Right lung (tissue), 5 donors: ENCODE data around the gene PCBD2. TPM values are rescaled to one million over a fixed set of nuclear protein-coding genes. Genes with fewer than 3 reads are reported as not detected.
"Not testable (repeated sequence)": the region's sequence is repeated elsewhere in the genome, so short reads cannot be mapped to it uniquely, and the experiment has no call there.

Source experiments
- DNase-seq, 2 donors: peaks; one replicate each; pipeline ENCODE4 v3.0.0-alpha.2; 2013
- polyA plus RNA-seq, 5 donors: library from polyadenylated mRNA; unstranded; fragments of 120-200 nt; gene quantifications; one replicate each; pipeline versions ENCODE4 v1.2.1 to v1.2.3, GENCODE V29; 2013; ENCODE audit warnings: inconsistent platforms in 1 of 5, low replicate concordance in 1 of 5; ENCODE audit not compliant: insufficient read length in 5 of 5, insufficient read depth in 1 of 5

The PCBD2 gene
- polyA plus RNA-seq, 5 donors = 10.8 to 16.1 (median 14.1) TPM

DNA sequence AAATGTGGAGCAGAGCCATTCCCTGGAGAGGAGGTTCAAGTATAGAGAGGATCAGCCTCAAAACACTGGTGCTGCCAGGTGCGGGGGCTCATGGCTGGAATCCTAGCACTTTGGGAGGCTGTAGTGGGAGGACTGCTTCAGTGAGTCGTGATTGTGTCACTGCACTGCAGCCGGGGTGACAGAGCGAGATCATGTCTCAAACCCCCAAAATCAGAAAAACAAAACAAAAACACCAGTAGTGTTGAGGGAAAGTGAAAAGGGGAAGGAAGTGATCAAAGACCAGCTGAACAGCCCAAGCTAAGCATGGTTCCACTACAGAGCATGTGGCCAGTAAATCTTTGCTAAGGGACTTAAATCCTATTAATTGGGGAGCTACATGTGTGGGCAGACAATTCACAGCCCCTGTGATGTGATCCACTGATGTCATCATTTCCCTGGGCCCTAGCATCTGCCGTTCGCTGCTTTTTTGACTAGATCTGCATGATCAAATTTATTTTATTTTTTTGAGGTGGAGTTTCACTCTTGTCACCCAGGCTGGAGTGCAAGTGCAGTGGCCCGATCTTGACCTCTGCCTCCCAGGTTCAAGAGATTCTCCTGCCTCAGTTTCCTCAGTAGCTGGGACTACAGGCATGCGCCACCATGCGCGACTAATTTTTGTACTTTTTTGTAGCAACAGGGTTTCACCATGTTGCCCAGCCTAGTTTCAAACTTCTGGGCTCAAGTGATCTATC, 2.7 kb upstream of the PCBD2 start:
- DNase-seq = no peak

DNA sequence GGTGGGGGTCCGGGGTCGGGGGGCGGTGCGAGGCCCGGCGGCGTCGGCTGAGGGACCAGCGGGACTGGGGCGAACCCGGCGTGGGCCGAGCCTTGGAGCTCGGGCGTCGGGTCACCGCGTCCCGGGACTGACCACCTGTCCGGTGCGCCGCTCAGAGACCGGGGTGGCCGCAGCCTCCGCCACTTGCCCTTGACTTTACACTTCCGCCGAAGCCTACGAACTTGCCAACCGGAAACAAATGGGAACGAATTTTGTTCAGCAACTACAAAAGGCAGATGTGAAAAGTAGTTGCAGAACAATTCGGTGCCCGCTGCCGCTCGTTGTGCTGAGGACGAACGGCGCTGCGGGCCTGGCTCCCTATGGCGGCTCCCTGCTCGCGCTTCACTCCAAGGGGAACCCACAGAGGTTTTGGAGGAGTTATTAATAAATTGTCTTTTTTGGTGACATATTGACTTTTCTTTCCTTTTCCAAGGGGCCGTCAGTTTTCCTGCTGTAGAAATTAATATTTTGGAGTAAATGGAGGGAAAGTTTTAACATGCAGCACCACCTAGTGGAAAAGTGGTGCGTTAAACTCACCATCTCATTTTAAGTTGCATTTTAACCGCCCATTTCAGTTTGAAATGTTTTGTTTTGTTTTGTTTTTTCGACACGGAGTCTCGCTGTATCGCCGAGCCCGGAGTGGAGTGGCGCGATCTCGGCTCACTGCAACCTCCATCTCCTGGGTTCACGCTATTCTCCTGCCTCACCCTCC, 490 bp downstream of the PCBD2 start:
- DNase-seq = peak; percentile 67 to 77

DNA sequence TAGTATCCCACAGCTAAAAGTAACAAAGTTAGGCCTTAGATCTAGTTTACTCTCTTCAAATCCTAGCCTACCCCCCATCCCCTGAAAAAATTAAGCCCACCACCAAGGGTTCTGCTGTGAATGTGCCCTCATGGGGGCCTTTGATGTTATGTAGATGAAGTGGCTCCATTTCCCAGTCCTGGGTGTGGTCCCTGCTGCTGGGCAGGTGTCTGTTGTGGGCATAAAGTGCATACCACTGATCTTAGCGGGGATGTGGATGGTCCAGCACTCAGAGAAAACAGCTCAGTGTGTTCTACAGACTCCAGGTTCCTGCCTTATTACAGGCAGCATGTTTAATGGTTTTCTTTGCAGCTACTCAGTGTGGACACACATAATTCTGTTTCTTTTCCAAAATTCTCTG, 1.9 kb downstream of the PCBD2 start:
- no peak for DNase-seq

DNA sequence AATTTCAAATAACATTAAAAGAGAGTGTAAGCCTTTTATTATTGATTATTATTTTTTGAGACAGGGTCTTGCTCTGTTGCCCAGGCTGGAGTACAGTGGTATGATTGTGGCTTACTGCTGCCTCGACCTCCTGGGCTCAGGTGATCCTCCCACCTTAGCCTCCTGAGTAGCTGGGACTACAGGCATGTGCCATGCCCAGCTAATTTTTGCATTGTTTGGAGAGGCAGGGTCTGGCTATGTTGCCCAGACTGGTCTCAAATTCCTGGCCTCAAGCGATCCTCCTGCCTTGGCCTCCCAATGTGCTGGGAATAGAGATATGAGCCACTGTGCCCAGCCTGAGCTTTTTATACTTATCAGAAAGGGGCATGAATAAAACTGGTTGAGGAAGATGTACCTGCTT, 5.8 kb downstream of the PCBD2 start:
- not testable (repeated sequence) for DNase-seq

DNA sequence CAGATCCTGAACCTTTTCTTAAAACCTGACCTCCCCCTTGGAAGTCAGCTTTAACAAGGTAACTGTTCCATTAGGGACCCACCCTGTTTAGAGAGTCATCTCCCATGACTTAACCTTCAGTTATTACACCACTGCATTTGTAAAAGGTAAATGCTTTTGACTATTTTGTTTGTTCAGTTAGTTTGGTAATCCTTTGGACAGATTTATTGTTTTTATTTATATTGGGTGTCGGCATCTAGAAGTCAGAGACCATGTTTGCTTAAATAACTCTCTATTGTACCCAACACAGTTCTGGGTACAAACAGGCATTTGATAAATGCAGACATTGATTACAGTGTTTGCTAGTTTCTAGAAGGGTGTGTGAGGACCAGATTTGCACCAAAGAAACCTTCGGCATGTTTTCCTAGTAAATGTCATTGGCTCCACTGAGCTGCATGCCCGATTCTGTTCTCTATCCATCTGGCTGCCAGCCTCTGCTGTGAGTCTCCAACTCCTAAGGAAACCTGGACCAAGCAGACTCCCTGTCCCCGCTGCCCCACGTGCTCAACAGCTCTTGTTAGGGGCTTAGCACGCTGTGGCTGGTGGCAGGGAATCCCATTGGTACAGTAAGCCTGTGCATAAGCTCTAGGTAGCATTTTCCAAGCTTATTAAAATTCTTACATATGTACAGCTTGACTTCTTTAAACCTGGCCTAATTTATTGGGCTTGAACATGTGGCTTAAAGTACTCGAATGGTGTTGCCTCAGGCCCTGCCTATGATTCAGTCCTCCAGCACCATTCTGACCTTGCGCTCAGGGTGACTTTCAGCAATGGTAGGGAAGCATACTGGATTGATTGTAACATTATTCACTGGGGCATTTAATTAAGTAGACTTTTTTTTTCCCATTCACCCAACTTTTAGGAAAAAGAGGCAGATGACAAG, 6.6 kb downstream of the PCBD2 start:
- no peak for DNase-seq

DNA sequence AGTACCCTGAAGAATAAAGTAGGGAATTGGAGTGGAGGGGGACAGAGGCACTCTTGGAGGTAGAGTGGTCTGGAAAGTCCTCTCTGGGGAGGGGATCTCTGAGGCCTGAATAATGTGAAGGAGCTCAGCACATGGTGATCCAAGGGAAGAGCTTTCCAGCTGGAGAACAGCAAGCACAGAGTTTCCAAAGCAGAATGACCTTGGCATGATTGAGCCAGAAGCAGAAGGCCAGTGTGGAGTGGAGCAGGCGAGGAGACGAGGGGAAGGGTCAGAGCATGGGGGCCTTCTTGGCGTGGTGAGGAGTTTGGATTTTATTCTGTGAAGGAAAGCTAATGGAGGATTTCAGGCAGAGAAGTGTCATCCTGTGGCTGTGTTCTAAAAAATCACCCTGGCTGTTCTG, 8.3 kb downstream of the PCBD2 start:
- DNase-seq = no peak

DNA sequence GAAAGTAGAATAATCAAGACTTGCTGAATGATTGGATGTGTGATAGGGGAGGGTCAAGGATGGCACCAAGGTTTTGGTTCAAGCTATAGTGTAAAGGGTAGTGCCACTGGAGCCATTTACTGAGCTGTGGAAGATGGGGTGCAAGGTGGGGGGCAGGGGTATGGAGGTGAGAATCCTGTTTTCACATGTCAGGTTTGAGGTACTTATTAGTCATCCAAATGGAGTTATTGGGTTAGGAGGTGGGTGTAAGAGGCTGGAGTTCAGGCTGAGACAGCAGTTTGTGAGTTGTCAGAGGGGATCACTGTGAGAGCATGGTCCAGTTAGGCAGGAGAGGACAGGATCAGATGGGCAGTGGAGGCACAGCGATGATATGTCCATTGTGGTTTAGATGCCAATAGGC, 8.9 kb downstream of the PCBD2 start:
- DNase-seq = no peak

DNA sequence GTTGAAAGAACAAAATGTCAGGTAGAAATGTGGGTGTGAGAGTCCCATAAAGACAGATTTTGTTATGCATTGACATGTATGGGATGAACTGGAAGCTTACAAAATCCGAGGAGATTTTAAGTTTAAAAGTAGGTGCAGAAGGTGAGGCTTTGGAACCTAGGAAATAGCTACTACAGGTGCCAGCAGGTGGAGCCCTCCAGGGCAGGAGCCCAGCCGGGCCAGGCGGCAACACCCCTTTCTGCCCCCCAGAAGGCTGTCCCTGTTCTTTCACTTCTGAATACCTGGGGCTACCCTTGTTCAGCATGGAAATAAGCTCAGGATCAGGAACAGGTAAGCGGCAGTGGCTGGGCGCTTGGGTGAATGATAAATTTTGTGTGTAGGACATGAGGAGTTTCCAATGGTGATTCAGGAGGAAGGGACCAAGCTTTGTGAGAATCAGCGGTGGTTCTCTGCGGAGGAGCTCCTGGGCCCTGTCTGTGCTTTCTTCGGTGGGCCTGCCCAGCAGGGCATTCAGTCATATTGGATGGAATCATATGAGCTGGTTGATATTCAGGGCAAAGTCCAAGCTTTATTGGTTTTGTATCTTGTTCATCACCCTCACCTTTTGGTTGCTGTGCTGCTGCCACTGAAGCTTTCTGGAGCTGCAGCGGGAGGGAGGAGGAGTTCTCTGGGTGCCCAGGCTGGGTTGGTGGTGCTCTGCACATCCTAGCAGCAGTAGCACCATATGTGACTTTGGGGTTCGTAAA, 12.3 kb downstream of the PCBD2 start:
- no peak for DNase-seq

DNA sequence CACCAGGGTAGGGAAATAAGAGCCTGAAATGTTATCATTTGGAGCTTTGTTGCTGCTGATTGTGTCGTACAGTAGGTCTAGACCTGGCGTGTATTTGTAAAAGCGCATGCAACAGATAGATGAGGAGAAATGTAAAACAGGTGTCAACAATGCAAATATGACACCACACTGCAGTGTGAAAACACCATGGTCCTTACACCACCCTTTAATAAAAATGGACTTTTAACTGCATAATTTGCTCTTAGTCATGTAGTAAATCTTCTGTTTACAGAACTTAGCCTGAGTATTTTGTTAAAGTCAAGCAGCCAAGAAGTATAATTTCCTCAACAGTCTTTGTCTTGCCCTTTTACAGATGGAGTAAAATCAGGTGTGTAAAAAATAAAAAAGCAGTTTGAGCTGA, 13.9 kb downstream of the PCBD2 start:
- no peak for DNase-seq

DNA sequence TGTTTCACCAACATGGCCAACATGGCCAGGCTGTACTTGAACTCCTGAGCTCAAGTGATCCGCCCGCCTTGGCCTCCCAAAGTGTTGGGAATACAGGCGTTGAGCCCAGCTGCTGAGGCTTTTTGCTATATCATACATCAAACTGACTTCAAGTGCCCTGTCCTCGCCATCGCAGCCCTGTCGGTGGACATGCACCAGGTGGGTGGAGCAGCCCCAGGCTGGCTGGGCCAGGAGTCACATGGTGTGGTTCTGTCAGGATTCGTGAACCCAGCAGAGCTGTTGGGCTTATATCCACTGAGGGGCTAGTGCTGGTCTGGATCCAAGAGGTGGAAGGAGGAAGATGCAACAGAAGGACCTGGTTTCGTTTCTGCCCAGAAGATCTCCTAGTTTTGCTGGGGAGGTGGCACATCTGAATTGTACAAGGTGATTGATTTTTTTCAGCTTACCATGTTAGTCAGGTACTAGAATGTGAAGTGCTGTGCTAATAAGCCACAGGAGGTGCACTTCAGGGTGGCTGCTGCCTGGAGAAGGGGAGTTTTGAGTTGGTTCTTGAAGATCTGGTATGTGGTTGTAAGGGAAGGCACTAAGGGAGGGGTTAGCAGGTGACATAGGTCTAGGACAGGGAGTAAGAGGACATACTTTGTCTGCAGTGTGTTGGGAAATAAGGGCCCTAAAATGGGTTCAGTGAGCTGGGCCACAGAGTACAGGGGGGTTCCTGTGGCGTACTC, 16.1 kb downstream of the PCBD2 start:
- peak in 1 of 2 donors; percentile 2 for DNase-seq

DNA sequence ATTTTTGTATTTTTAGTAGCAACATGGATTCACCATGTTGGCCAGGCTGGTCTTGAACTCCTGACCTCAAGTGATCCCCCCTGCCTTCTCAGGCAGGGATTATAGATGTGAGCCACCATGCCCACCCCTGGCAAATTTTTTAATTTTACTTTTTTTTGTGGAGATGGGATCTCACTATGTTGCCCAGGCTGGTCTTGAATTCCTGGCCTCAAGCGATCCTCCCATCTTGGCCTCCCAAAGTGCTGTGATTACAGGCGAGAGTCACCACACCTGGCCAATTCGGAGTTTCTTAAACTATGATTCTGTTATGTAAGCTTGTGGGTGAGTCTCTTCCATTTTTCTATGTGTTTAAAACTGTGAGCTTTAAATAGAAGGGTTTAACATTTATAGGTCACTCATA, 27.6 kb downstream of the PCBD2 start:
- no peak for DNase-seq

DNA sequence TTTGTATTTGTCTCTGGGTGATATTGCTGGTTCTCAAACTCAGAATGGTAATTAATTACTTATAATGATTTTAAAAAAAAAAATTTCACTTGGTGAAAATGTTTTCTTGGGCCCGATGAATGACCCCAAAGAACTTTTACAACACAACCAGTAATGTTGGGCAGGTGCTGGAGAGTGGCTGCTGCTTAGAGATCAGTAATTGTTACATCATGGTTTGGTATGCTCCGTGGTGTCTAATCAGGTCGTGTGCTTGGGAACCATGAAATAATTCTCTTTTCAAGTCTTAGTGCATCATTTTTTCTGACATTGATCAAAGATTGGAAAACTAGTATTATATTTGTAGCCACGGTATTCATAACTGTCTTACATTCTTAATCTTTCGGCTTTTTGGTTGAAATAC, 29.3 kb downstream of the PCBD2 start:
- DNase-seq = no peak

DNA sequence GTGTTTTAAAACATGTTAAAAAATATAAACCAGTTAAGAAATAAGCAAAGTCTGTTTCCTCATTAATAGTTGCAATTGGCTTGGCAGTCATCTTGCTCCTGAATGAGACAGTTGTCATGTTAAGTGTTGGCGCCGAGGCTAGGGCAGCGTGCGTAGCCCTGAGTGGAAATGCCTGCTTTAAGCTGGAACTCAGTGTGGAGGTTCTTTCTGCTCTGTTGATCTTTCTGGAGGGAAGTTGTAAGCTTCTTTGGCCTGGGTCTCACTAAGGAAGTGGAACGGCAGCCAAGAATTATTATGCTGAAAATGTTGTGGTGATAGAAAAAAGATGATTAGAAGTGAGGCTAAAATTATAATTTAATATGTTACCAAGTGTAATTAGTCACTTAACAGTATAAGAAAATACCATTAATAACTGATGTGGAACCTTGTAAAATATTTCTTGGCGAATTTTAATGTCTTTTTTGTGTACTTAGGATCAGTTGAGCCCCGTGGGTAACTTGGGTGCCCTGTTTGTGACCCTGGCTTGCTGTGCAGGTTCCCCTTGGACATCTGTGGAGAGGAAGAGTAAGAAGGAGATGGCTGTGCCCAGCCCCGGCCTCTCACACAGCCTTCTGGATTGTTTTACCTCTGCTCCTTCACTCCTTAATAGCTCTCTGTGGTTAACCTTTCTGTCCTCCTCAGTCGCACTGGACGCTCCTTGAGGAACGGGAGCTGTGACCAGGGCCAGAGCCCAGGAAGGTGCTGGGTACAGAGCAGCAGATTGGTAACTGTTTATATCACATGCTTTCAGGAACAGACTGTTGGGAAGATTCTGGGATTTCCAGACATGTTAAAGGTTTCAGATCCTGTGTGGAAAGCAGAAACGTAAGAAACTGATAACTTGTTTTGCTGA, 31.0 kb downstream of the PCBD2 start:
- no peak for DNase-seq

DNA sequence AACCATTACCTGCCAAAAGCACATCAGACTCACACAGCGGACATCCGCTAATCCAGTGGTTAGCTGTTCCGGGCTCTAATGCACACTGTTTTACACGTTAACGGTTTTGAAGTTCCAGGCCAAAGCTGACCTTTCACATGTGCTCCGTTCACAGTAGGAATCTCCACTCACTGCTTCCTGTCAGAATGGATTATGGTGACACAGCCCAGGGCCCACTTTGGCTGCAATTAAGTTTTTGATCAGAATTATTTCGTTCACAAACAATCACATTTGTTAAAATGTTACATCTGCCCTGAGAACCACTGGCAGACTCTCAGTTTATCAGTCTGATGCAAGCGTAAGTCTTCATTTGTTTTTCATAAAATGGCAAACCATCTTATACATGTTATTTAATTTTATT, 32.6 kb downstream of the PCBD2 start:
- DNase-seq = no peak

DNA sequence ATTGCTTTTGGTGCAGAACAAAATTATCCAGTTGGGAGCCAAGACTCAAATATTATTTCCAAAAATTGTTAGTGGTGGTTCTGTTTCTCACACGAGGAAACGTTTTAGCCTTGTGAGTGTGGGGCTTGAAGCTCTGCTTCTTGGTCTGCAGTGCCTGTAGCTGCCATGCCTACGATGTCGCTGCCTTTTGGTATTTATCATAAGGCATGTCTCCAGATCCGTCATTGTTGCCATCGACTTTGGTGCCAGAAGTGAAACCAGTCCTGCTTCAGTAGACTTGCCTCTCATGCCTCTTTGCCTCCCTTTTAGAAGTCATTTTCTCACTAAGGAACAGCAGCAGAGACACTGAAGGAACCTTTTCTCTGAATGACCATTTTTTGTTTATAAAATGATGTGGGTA, 33.1 kb downstream of the PCBD2 start:
- DNase-seq = no peak

DNA sequence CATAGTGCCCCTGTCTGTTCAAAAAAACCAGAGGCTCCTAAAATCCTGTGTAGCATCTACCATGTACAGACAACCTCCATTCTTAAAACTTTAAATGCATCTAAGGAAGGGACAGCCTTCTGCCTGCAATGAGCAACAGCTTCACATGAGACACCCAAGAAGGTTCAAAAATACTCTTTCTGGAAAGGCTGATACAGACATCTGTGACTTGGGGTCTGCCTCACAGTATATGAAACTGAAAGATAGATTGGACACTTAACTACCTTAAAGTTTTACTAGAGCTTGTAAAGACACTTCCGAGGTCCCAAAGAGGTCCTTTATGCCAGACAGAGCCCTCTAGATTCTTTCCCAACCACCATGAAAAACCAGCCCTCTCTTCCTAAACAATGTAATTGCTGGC, 34.6 kb downstream of the PCBD2 start:
- no peak for DNase-seq

DNA sequence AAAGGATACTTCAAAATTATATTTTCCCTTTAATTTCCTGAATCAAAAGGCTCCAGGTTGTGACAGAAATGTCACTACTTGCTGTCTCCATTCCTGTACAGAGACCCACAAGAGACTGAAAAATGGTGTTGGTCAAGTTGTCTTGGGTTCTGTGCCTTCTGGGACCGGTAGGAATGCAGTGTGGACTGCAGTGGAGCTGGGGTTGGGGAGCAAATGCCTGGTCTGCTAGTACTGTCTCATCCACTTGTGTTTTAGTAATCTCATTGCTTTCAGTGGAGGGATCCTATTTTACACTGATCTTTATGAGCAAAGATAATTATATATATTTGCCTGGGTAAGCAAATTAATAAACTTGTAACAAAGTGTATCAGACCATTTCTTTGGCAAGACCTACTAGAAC, 38.6 kb downstream of the PCBD2 start:
- DNase-seq = no peak

DNA sequence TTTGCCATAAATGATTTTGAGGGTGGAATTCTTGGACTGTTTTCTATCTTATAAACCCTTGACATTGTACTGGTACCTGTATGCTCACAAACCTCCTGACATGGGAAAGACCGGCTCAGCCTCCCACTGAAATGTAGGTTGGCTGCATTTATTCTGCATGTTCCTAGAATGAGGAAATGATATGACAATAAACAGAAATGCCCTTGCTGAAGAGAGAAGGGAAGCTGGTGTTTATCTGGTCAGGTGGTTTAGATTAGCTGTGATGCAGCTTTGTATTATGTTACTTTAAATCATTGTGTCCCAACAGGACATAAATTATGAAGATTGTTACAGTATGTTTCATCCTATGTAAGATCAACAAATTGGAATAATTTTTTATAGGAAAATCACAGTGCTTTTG, 39.7 kb downstream of the PCBD2 start:
- DNase-seq = no peak

DNA sequence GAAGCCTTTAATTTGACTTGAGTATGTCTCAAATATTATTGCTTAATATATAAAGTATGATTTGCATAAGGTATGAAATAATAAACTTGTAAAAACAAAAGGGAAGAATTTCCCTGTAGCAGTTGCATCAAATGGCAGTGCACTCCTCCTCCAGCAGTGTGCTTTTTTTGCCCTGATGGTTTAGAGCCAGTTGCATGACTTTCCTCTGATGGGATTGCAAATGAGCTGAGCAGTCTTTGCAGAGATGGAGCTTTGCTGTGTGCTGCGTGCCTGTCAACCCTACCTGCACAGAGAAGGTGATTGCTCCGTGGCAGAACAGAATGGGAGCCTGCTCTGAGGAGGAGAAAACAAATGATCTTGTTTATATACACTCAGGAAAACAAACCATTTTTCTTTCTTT, 40.1 kb downstream of the PCBD2 start:
- no peak for DNase-seq

DNA sequence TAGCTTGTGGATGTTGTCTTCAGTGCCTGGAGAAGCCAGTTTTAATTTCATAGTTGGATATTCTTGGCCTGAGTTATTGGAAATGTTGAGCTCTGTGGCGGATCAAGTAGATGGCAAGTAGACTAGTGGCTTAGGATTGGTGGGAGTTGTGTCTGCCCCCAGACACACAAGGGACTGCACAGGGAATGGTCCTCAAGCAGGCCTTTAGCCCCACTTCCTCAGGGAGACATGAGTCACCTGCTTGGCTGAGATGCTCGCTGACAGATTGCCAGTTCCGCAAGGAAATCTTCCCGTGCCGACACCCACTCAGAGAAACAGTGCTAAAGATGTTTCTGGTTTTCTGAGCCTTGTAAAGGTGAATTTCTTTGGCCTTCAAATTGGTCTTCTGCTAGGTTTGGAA, 44.0 kb downstream of the PCBD2 start:
- no peak for DNase-seq
